ENCODE results near the gene PXN. TPM values are rescaled to one million over a fixed set of nuclear protein-coding genes. Genes with fewer than 3 reads are reported as not detected.
A peak's percentile ranks its signal among the peaks of the same experiment; 100 is the strongest.

PXN gene
- total and polyA plus RNA-seq, 2 of the 13 experiments (the other 11 are each of a cell fraction or from before 2014, with no cell fraction given): 13.6 to 14.2 TPM

GRCh38 chr12:120301962-120302815 lies 36.7 kb upstream of the PXN start, which contains the start of gene SIRT4 (continued):
- TF ChIP-seq GMEB1 (CRISPR knock-in tag; IDR thresholded peaks at IDR 0.05; ENCODE audit: borderline replicate concordance): peak; percentile 42; the same call in 1 of the 2 replicates
- no peak for TF ChIP-seq ZNF260 (CRISPR knock-in tag; IDR thresholded peaks at IDR 0.05; ENCODE audit: borderline replicate concordance, low read depth)
- TF ChIP-seq KDM3A (CRISPR knock-in tag; IDR thresholded peaks at IDR 0.05; ENCODE audit: low read depth): no peak
- no peak for TF ChIP-seq HIC2 (CRISPR knock-in tag; IDR thresholded peaks at IDR 0.05; ENCODE audit: low read depth)
- TF ChIP-seq ZNF770 (CRISPR knock-in tag; IDR thresholded peaks at IDR 0.05): peak; percentile 53
- TF ChIP-seq BORCS8-MEF2B (CRISPR knock-in tag; IDR thresholded peaks at IDR 0.05): peak; percentile 52; the same call in 1 of the 2 replicates
- no peak for TF ChIP-seq HOXD1 (CRISPR knock-in tag; IDR thresholded peaks at IDR 0.05)
- no peak for TF ChIP-seq NKX3-1 (CRISPR knock-in tag; IDR thresholded peaks at IDR 0.05)
- no peak for TF ChIP-seq ZNF616 (CRISPR knock-in tag; IDR thresholded peaks at IDR 0.05; ENCODE audit: low read depth)
- peak; percentile 41 for TF ChIP-seq YEATS4 (CRISPR knock-in tag; IDR thresholded peaks at IDR 0.05; ENCODE audit: borderline replicate concordance)
- no peak for TF ChIP-seq NONO (IDR thresholded peaks at IDR 0.05)
- TF ChIP-seq NONO (CRISPR knock-in tag; conservative IDR thresholded peaks at IDR 0.05): no peak; the same call in 1 of the 2 replicates
- TF ChIP-seq PRMT3 (CRISPR knock-in tag; IDR thresholded peaks at IDR 0.05; ENCODE audit: borderline replicate concordance, low read depth): no peak
- peak; percentile 65 for TF ChIP-seq CBFB (CRISPR knock-in tag; IDR thresholded peaks at IDR 0.05)
- TF ChIP-seq HDAC2 (CRISPR knock-in tag; IDR thresholded peaks at IDR 0.05): peak; percentile 51; the same call in 1 of the 2 replicates
- TF ChIP-seq ZBTB1 (CRISPR knock-in tag; IDR thresholded peaks at IDR 0.05; ENCODE audit: borderline replicate concordance): no peak
- TF ChIP-seq TFDP2 (CRISPR knock-in tag; IDR thresholded peaks at IDR 0.05): no peak
- TF ChIP-seq GLMP (CRISPR knock-in tag; IDR thresholded peaks at IDR 0.05; ENCODE audit: borderline replicate concordance): no peak
- no peak for TF ChIP-seq ZNF432 (CRISPR knock-in tag; IDR thresholded peaks at IDR 0.05; ENCODE audit: borderline replicate concordance)
- no peak for TF ChIP-seq NBN (conservative IDR thresholded peaks at IDR 0.05)
- TF ChIP-seq THYN1 (CRISPR knock-in tag; IDR thresholded peaks at IDR 0.05; ENCODE audit: borderline replicate concordance, low read depth): no peak

All from HepG2 (cell line).